IMR-90 (cell line): ENCODE results near the gene NDUFS3.

ENCODE experiments used
- POLR2A ChIP-seq: IDR thresholded peaks from 2 replicates; pipeline ENCODE4 v1.6.1; 2012; ENCODE audit warnings: mild to moderate bottlenecking, low read depth, low read length
- TF ChIP-seq, protein P1 (sequence below): conservative IDR thresholded peaks from 2 replicates; pipeline ENCODE4 v1.5.1; 2012; ENCODE audit warnings: mild to moderate bottlenecking, low read depth, low read length, improper control_type of control experiment

DNA sequence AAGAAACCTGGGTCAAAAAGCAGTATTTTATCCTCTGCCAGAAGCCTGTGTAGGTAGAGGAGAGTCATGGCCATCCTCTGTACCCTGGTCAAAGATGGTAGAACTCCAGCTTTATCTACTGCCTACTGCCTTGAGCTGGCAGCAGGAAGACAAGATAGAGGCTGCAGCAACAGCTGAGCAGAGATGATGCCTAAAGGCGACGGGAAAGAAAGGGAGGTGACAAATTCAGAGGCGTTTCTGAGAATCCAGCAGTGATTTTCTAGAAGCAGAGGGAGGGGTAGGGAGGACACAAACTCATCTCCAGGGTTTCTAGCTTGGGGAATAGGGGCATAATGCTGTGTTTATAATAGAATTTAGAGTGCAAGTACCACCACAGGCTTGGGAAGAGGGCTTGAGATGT lies 30.8 kb downstream of the NDUFS3 start:
- TF ChIP-seq POLR2A = no peak
- TF ChIP-seq, protein P1, sequence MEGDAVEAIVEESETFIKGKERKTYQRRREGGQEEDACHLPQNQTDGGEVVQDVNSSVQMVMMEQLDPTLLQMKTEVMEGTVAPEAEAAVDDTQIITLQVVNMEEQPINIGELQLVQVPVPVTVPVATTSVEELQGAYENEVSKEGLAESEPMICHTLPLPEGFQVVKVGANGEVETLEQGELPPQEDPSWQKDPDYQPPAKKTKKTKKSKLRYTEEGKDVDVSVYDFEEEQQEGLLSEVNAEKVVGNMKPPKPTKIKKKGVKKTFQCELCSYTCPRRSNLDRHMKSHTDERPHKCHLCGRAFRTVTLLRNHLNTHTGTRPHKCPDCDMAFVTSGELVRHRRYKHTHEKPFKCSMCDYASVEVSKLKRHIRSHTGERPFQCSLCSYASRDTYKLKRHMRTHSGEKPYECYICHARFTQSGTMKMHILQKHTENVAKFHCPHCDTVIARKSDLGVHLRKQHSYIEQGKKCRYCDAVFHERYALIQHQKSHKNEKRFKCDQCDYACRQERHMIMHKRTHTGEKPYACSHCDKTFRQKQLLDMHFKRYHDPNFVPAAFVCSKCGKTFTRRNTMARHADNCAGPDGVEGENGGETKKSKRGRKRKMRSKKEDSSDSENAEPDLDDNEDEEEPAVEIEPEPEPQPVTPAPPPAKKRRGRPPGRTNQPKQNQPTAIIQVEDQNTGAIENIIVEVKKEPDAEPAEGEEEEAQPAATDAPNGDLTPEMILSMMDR = no peak
